Measurements from ENCODE around the gene REV3L.

DNA sequence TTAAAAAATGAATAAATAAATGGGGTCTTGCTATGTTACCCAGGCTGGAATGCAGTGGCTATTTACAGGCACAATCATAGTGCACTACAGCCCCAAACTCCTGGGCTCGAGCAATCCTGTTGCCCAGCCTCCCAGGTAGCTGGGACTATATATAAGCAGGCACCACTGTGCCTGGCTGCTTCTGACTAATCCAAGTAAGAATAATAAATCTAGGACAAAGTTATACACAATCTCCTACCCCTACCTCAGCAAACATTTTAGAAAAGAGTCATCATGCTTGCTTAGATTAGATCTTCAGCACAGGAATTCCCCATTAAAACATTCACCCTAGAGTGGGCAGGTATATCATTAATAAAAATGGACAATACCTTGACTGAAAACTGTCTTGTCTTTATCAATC, 124.6 kb downstream of the REV3L start:
- TF ChIP-seq, protein P1, sequence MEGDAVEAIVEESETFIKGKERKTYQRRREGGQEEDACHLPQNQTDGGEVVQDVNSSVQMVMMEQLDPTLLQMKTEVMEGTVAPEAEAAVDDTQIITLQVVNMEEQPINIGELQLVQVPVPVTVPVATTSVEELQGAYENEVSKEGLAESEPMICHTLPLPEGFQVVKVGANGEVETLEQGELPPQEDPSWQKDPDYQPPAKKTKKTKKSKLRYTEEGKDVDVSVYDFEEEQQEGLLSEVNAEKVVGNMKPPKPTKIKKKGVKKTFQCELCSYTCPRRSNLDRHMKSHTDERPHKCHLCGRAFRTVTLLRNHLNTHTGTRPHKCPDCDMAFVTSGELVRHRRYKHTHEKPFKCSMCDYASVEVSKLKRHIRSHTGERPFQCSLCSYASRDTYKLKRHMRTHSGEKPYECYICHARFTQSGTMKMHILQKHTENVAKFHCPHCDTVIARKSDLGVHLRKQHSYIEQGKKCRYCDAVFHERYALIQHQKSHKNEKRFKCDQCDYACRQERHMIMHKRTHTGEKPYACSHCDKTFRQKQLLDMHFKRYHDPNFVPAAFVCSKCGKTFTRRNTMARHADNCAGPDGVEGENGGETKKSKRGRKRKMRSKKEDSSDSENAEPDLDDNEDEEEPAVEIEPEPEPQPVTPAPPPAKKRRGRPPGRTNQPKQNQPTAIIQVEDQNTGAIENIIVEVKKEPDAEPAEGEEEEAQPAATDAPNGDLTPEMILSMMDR (IDR thresholded peaks at IDR 0.05; ENCODE audit: extremely low read depth in 1 of 2, insufficient read depth in 1 of 2, low read depth in 1 of 2, low read length in 2 of 2) = no peak
- no peak for TF ChIP-seq EZH2 (IDR thresholded peaks at IDR 0.05; ENCODE audit: borderline replicate concordance, low read depth, low read length, severe bottlenecking)
- TF ChIP-seq MYC (IDR thresholded peaks at IDR 0.05; ENCODE audit: low read depth, low read length) = no peak
- no peak for TF ChIP-seq GATA2 (IDR thresholded peaks at IDR 0.05; ENCODE audit: insufficient read depth, insufficient read length, low read depth, low read length)
- TF ChIP-seq POLR2A (IDR thresholded peaks at IDR 0.05; ENCODE audit: low read depth, low read length) = no peak
- TF ChIP-seq, protein P2, sequence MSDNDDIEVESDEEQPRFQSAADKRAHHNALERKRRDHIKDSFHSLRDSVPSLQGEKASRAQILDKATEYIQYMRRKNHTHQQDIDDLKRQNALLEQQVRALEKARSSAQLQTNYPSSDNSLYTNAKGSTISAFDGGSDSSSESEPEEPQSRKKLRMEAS (IDR thresholded peaks at IDR 0.05; ENCODE audit: insufficient read depth, insufficient read length) = no peak
- TF ChIP-seq POLR2AphosphoS5 (IDR thresholded peaks at IDR 0.05; ENCODE audit: insufficient read depth, low read depth, low read length) = no peak

Data from endothelial cell of umbilical vein (primary cell).